Liver (tissue), 3 donors: Measurements from ENCODE around the gene ISCA1.

Experiments
- CTCF ChIP-seq: fragments of 150-350 bp; IDR thresholded peaks from 2 replicates; pipeline ENCODE4 v1.5.1; 2017; ENCODE audit warnings: improper control_type of control experiment, low read depth, low read length; ENCODE audit not compliant: missing input control
- NR2F2 ChIP-seq: IDR thresholded peaks from 2 replicates; pipeline ENCODE4 v1.6.1; 2016; ENCODE audit warnings: antibody characterized with exemption
- REST ChIP-seq: IDR thresholded peaks from 2 replicates; pipeline ENCODE4 v1.6.1; 2016; ENCODE audit warnings: antibody characterized with exemption, mild to moderate bottlenecking
- TAF1 ChIP-seq: conservative IDR thresholded peaks from 2 replicates; pipeline ENCODE4 v1.6.1; 2016; ENCODE audit warnings: antibody characterized with exemption, mild to moderate bottlenecking
- YY1 ChIP-seq: IDR thresholded peaks from 2 replicates; pipeline ENCODE4 v1.6.1; 2016; ENCODE audit warnings: antibody characterized with exemption, mild to moderate bottlenecking
- ZBTB33 ChIP-seq: IDR thresholded peaks from 2 replicates; pipeline ENCODE4 v1.6.1; 2016; ENCODE audit warnings: antibody characterized with exemption
- donor health status: healthy.
- donor health status: healthy.

- TF ChIP-seq NR2F2 (no peak), CTCF (no peak), ZBTB33 (no peak), TAF1 (no peak), YY1 (no peak), REST (no peak)
Observed at GRCh38 chr9:86259557-86259956, 22.8 kb downstream of the ISCA1 start, which contains the start of gene C9orf153.
